ENCODE results near the gene PNPLA5. TPM values are rescaled to one million over a fixed set of nuclear protein-coding genes. Genes with fewer than 3 reads are reported as not detected.

PNPLA5 gene
- total RNA-seq, 2 experiments from 2014 or later, result not detected

- Histone ChIP-seq H3K4me3 (ENCODE audit: low read length) (no peak overlapping the region), H3K36me3 (ENCODE audit: insufficient read depth, low read length) (no peaks in the 10 kb centered on the region), H3K9me3 (ENCODE audit: control insufficient read depth in 1 of 2, insufficient read depth in 1 of 2, low read length in 2 of 2) (no peaks in the 10 kb centered on the region), H3K27ac (ENCODE audit: low read depth in 1 of 2, low read length in 2 of 2) (no peak overlapping the region), H3K27me3 (ENCODE audit: control insufficient read depth in 1 of 2, insufficient read depth in 2 of 2, low read length in 2 of 2) (peaks cover 15 to 20% of the 10 kb centered on the region in 2 experiments), H3K4me1 (ENCODE audit: insufficient read depth, low read length) (peaks cover 7% of the 10 kb centered on the region)
- H3K27me3 Mint-ChIP-seq, result peaks cover 14% of the 10 kb centered on the region
- ATAC-seq (ENCODE audit: poor library complexity), result no peak
- H3K36me3 Mint-ChIP-seq (ENCODE audit: low read depth), result no peaks in the 10 kb centered on the region
- intact Hi-C loops (cut with DNase I, micrococcal nuclease), result no loop called here
- TF ChIP-seq CTCF (IDR thresholded peaks at IDR 0.05), result no peak
- H3K4me3 Mint-ChIP-seq, result no peak overlapping the region
- H3K27ac Mint-ChIP-seq, result no peak overlapping the region
- POLR2A ChIA-PET, result no interaction called here
- no peaks in the 10 kb centered on the region for H3K9me3 Mint-ChIP-seq
- CTCF ChIA-PET, result no interaction called here
- no peaks in the 10 kb centered on the region for H3K4me1 Mint-ChIP-seq (ENCODE audit: low read depth)
- DNase-seq, result no peak
Measured at GRCh38 chr22:43895986-43896645, 4.3 kb upstream of the PNPLA5 start.

- Histone ChIP-seq H3K36me3 (ENCODE audit: insufficient read depth, low read length) (no peaks in the 10 kb centered on the region), H3K9me3 (ENCODE audit: control insufficient read depth in 1 of 2, insufficient read depth in 1 of 2, low read length in 2 of 2) (peaks cover 0 to under 1% of the 10 kb centered on the region in 2 experiments), H3K4me3 (ENCODE audit: low read length) (no peak overlapping the region), H3K27ac (ENCODE audit: low read depth in 1 of 2, low read length in 2 of 2) (no peak overlapping the region), H3K4me1 (ENCODE audit: insufficient read depth, low read length) (peaks cover 11% of the 10 kb centered on the region), H3K27me3 (ENCODE audit: control insufficient read depth in 1 of 2, insufficient read depth in 2 of 2, low read length in 2 of 2) (peaks cover 29 to 40% of the 10 kb centered on the region in 2 experiments)
- DNase-seq (no peak), ATAC-seq (ENCODE audit: poor library complexity) (no peak)
- Mint-ChIP-seq H3K36me3 (ENCODE audit: low read depth) (no peaks in the 10 kb centered on the region), H3K27me3 (peaks cover 27% of the 10 kb centered on the region), H3K27ac (no peak overlapping the region), H3K9me3 (no peaks in the 10 kb centered on the region), H3K4me1 (ENCODE audit: low read depth) (no peaks in the 10 kb centered on the region), H3K4me3 (no peak overlapping the region)
- POLR2A ChIA-PET, result no interaction called here
- no peak for TF ChIP-seq CTCF (IDR thresholded peaks at IDR 0.05)
- intact Hi-C loops (cut with DNase I, micrococcal nuclease), result no loop called here
- CTCF ChIA-PET, result no interaction called here
Measured at GRCh38 chr22:43894122-43894521, 2.3 kb upstream of the PNPLA5 start.

GRCh38 chr22:43893266-43893665 lies 1.5 kb upstream of the PNPLA5 start:
- peaks cover 0 to 5% of the 10 kb centered on the region in 2 experiments for H3K9me3 ChIP-seq (ENCODE audit: control insufficient read depth in 1 of 2, insufficient read depth in 1 of 2, low read length in 2 of 2)
- Mint-ChIP-seq H3K27me3 (peaks cover 35% of the 10 kb centered on the region), H3K4me3 (no peak overlapping the region), H3K9me3 (no peaks in the 10 kb centered on the region), H3K27ac (no peak overlapping the region), H3K4me1 (ENCODE audit: low read depth) (no peaks in the 10 kb centered on the region), H3K36me3 (ENCODE audit: low read depth) (no peaks in the 10 kb centered on the region)
- H3K36me3 ChIP-seq (ENCODE audit: insufficient read depth, low read length), result no peaks in the 10 kb centered on the region
- no peak for TF ChIP-seq CTCF (IDR thresholded peaks at IDR 0.05)
- peaks cover 11% of the 10 kb centered on the region for H3K4me1 ChIP-seq (ENCODE audit: insufficient read depth, low read length)
- ChIA-PET CTCF (no interaction called here), POLR2A (no interaction called here)
- no peak overlapping the region for H3K27ac ChIP-seq (ENCODE audit: low read depth in 1 of 2, low read length in 2 of 2)
- H3K27me3 ChIP-seq (ENCODE audit: control insufficient read depth in 1 of 2, insufficient read depth in 2 of 2, low read length in 2 of 2), result peaks cover 29 to 44% of the 10 kb centered on the region in 2 experiments
- H3K4me3 ChIP-seq (ENCODE audit: low read length), result no peak overlapping the region
- intact Hi-C loops (cut with DNase I, micrococcal nuclease), result no loop called here
- no peak for DNase-seq
- ATAC-seq (ENCODE audit: poor library complexity), result no peak
